ENCODE data around the gene PRMT1. TPM values are rescaled to one million over a fixed set of nuclear protein-coding genes. Genes with fewer than 3 reads are reported as not detected.
A peak's percentile ranks its signal among the peaks of the same experiment; 100 is the strongest.
"Not testable (repeated sequence)": the region's sequence is repeated elsewhere in the genome, so short reads cannot be mapped to it uniquely, and the experiment has no call there.

The PRMT1 gene
- polyA plus RNA-seq, 4 donors: 196 to 239 (median 211) TPM

GRCh38 chr19:49716154-49716553, 39.1 kb downstream of the PRMT1 start:
- DNase-seq (ENCODE audit: low read depth in 4 of 4, low spot score in 3 of 4): no peak

DNA sequence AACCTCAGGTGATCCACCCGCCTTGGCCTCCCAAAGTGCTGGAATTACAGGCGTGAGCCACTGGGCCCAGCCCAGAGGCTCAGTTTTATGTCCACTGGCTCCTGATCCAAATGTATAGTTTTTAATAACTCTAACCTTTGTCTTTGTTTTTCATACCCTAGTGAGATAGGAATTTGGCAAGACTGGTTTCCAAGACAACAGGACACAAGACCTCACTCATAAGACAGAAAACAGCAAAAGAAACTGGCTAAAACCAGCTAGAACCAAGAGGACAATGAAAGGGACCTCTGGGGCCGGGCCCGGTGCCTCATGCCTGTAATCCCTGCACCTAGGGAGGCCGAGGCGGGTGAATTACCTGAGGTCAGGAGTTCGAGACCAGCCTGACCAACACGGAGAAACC, 41.4 kb downstream of the PRMT1 start:
- DNase-seq (ENCODE audit: low read depth in 4 of 4, low spot score in 3 of 4): no peak

- DNase-seq (ENCODE audit: low read depth in 4 of 4, low spot score in 3 of 4): no peak
Observed at GRCh38 chr19:49718991-49719390, 41.9 kb downstream of the PRMT1 start.

DNA sequence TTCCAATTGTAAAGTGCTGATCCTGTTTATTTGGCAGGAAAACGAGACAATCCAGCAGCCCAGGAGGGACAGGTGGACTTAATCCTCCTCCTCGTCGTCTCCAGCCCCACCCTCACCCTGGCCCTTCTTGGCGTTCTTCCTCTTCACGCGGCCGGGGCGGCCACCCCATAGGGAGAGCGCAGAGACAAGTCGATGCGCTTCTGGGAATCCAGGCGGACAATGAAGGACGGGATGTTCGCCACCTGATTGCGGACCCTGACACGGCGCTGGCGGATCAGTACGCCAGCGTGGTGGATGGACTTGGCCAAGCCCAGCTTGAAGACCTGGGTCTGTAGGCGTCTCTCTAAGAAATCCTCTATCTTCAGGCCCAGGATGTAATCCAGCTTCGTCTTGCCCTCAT, 42.3 kb downstream of the PRMT1 start:
- not testable (repeated sequence) for DNase-seq (ENCODE audit: low read depth in 4 of 4, low spot score in 3 of 4)

GRCh38 chr19:49727217-49728030, 50.4 kb downstream of the PRMT1 start:
- DNase-seq (ENCODE audit: low read depth in 4 of 4, low spot score in 3 of 4): peak in 1 of 4 donors; percentile 14

- no peak for DNase-seq (ENCODE audit: low read depth in 4 of 4, low spot score in 3 of 4)
Observed at GRCh38 chr19:49730166-49730565, 53.1 kb downstream of the PRMT1 start.

Other genes starting within 250 kb of the PRMT1 start
- gene SLC17A7, start 235.7 kb upstream of the PRMT1 start, polyA plus RNA-seq (ENCODE audit: insufficient read length in 4 of 4): under 1 TPM; 0.25 to 0.49 (median 0.40) TPM
- 10 to 100 TPM; 79.0 to 96.1 (median 82.8) TPM for gene PIH1D1, start 225.5 kb upstream of the PRMT1 start, polyA plus RNA-seq (ENCODE audit: insufficient read length in 4 of 4)
- 10 to 100 TPM; 16.6 to 27.5 (median 18.3) TPM for gene ALDH16A1, start 224.0 kb upstream of the PRMT1 start, polyA plus RNA-seq (ENCODE audit: insufficient read length in 4 of 4)
- gene FLT3LG, start 203.1 kb upstream of the PRMT1 start, polyA plus RNA-seq (ENCODE audit: insufficient read length in 4 of 4): 1 to 10 TPM; 2.6 to 4.5 (median 3.6) TPM
- 1,000 to 10,000 TPM; 2,364 to 2,825 (median 2,611) TPM for gene RPL13A, start 189.7 kb upstream of the PRMT1 start, polyA plus RNA-seq (ENCODE audit: insufficient read length in 4 of 4)
- 1,000 to 10,000 TPM; 2,560 to 2,862 (median 2,794) TPM for gene RPS11, start 180.8 kb upstream of the PRMT1 start, polyA plus RNA-seq (ENCODE audit: insufficient read length in 4 of 4)
- 100 to 1,000 TPM; 242 to 339 (median 259) TPM for gene FCGRT, start 164.6 kb upstream of the PRMT1 start, polyA plus RNA-seq (ENCODE audit: insufficient read length in 4 of 4)
- 10 to 100 TPM; 14.5 to 23.3 (median 17.4) TPM for gene RCN3, start 149.3 kb upstream of the PRMT1 start, polyA plus RNA-seq (ENCODE audit: insufficient read length in 4 of 4)
- gene NOSIP, start 96.7 kb upstream of the PRMT1 start, polyA plus RNA-seq (ENCODE audit: insufficient read length in 4 of 4): 10 to 100 TPM; 53.6 to 73.7 (median 60.5) TPM
- gene PRRG2, start 96.0 kb upstream of the PRMT1 start, polyA plus RNA-seq (ENCODE audit: insufficient read length in 4 of 4): 1 to 10 TPM; 7.3 to 9.3 (median 8.3) TPM
- 10 to 100 TPM; 17.9 to 27.1 (median 20.2) TPM for gene PRR12, start 86.1 kb upstream of the PRMT1 start, polyA plus RNA-seq (ENCODE audit: insufficient read length in 4 of 4)
- 10 to 100 TPM; 23.7 to 32.2 (median 25.8) TPM for gene RRAS, start 37.1 kb upstream of the PRMT1 start, polyA plus RNA-seq (ENCODE audit: insufficient read length in 4 of 4)
- gene SCAF1, start 35.1 kb upstream of the PRMT1 start, polyA plus RNA-seq (ENCODE audit: insufficient read length in 4 of 4): 10 to 100 TPM; 31.4 to 47.6 (median 34.7) TPM
- gene IRF3, start 11.4 kb upstream of the PRMT1 start, polyA plus RNA-seq (ENCODE audit: insufficient read length in 4 of 4): 10 to 100 TPM; 41.2 to 56.3 (median 47.9) TPM
- gene BCL2L12, start 11.3 kb upstream of the PRMT1 start, polyA plus RNA-seq (ENCODE audit: insufficient read length in 4 of 4): 10 to 100 TPM; 20.5 to 32.6 (median 23.9) TPM
- gene ADM5, start 12.3 kb downstream of the PRMT1 start, polyA plus RNA-seq (ENCODE audit: insufficient read length in 4 of 4): 1 to 10 TPM in 3 of 4 donors, under 1 TPM in 1; 0.61 to 1.6 (median 1.3) TPM
- 10 to 100 TPM; 10.3 to 13.3 (median 12.2) TPM for gene CPT1C, start 13.8 kb downstream of the PRMT1 start, polyA plus RNA-seq (ENCODE audit: insufficient read length in 4 of 4)
- under 1 TPM in 2 of 4 donors, not detected in 2; 0.11 to 0.38 TPM for gene TSKS, start 86.0 kb downstream of the PRMT1 start, polyA plus RNA-seq (ENCODE audit: insufficient read length in 4 of 4)
- gene AP2A1, start 89.7 kb downstream of the PRMT1 start, polyA plus RNA-seq (ENCODE audit: insufficient read length in 4 of 4): 10 to 100 TPM; 48.7 to 68.2 (median 52.9) TPM
- gene FUZ, start 136.0 kb downstream of the PRMT1 start, polyA plus RNA-seq (ENCODE audit: insufficient read length in 4 of 4): 10 to 100 TPM; 29.6 to 40.2 (median 31.7) TPM
- 10 to 100 TPM; 58.8 to 74.9 (median 66.2) TPM for gene MED25, start 141.0 kb downstream of the PRMT1 start, polyA plus RNA-seq (ENCODE audit: insufficient read length in 4 of 4)
- 100 to 1,000 TPM; 249 to 353 (median 277) TPM for gene PTOV1, start 173.9 kb downstream of the PRMT1 start, polyA plus RNA-seq (ENCODE audit: insufficient read length in 4 of 4)
- gene PNKP, start 190.3 kb downstream of the PRMT1 start, polyA plus RNA-seq (ENCODE audit: insufficient read length in 4 of 4): 10 to 100 TPM; 42.7 to 57.9 (median 46.3) TPM
- gene AKT1S1, start 200.1 kb downstream of the PRMT1 start, polyA plus RNA-seq (ENCODE audit: insufficient read length in 4 of 4): 10 to 100 TPM; 30.0 to 43.8 (median 34.2) TPM
- 10 to 100 TPM; 40.4 to 51.4 (median 43.4) TPM for gene TBC1D17, start 200.4 kb downstream of the PRMT1 start, polyA plus RNA-seq (ENCODE audit: insufficient read length in 4 of 4)
- 1 to 10 TPM; 1.7 to 3.6 (median 2.3) TPM for gene IL4I1, start 219.6 kb downstream of the PRMT1 start, polyA plus RNA-seq (ENCODE audit: insufficient read length in 4 of 4)